Activated naive CD4-positive, alpha-beta T cell treated with anti-CD3 and anti-CD28 coated beads, Interleukin-2, amount 50 U/mL, for 72 hours (primary cell): ENCODE results near the gene ALCAM. TPM values are rescaled to one million over a fixed set of nuclear protein-coding genes. Genes with fewer than 3 reads are reported as not detected.

ENCODE experiments used
- ATAC-seq, 2 donors: fragments of 150-1000 bp; cut with Tn5 transposase; 2 replicates each; pipeline ENCODE4 v1.10.0; 2021; ENCODE audit warnings: mild to moderate bottlenecking in 2 of 2, moderate library complexity in 2 of 2
- DNase-seq, 2 donors: peaks; one replicate each; pipeline ENCODE4 v3.0.0; 2021 to 2022; ENCODE audit warnings: low spot score in 2 of 2
- H3K27ac Mint-ChIP-seq, 2 donors: one replicate each; pipeline ENCODE4 v1.8.0; 2022; ENCODE audit warnings: mild to moderate bottlenecking in 2 of 2, mixed read lengths in 2 of 2
- H3K36me3 Mint-ChIP-seq, 2 donors: one replicate each; pipeline ENCODE4 v1.8.0; 2022; ENCODE audit warnings: mixed read lengths in 2 of 2
- H3K9me3 Mint-ChIP-seq, 2 donors: one replicate each; pipeline ENCODE4 v1.8.0; 2022; ENCODE audit warnings: mixed read lengths in 2 of 2
- total RNA-seq, 2 donors: library from RNA; stranded (reverse); gene quantifications; one replicate each; pipeline ENCODE4 v1.2.3, GENCODE V29; 2022

The ALCAM gene
- total RNA-seq, 2 donors from 2014 or later: 17.4 to 18.8 TPM

DNA sequence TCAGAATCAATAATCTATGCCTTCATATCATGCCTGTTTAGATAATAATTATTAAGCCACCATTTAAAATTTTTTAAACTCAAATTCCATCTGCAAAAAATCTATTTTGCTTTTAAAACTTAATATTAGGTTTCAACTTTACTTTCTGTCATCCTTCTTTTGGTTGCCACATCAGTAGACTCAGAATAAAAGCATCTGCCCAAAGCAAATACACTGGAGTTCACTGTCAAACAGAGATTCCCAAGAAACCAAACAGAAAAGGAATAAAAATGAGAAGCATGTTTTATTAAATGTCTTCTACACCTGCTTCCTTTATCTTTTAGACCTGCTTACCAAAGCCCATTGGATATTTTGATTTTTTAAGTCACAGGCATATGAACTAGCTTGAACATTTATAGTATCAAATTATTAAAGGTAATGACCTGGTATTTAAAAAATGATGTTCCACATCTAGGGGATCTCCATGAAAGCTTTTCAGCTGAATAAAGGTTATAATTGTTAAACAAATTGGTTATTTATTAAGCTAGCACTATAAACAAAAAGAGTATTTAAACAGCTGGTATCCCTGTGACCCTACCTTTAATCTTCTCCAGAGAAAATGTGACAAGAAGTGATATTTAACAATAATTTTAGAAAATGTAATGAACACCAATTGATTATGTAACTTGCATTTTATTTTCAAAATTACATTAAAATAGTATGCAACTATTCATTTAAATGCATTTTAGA is 62.5 kb downstream of the ALCAM start:
- no peaks in the 10 kb centered on the region for H3K36me3 Mint-ChIP-seq
- no peak overlapping the region for H3K27ac Mint-ChIP-seq
- H3K9me3 Mint-ChIP-seq: no peaks in the 10 kb centered on the region
- DNase-seq (no peak), ATAC-seq (no peak)

GRCh38 chr3:105430455-105430854 is 63.7 kb downstream of the ALCAM start:
- Mint-ChIP-seq H3K9me3 (no peaks in the 10 kb centered on the region), H3K36me3 (no peaks in the 10 kb centered on the region), H3K27ac (no peak overlapping the region)
- ATAC-seq (no peak), DNase-seq (no peak)

DNA sequence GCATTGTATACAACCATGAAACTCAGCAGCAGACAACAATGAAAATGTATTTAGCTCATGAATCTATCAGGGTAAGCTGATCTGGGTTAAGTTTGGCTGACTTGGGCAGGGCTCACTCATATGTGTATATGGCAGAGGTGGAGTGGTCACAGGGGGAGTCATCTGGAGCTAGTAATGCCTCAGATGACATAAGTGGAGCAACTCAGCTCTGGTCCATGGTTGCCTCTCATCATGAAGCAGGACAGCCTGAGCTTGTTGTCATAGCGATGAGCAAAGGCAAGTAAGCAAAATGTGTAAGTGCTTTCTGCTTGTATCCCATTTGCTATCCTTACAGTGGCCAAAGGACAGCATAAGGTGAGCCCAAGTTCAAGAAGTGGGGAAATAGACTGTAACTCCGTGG is 64.5 kb downstream of the ALCAM start:
- no peaks in the 10 kb centered on the region for H3K9me3 Mint-ChIP-seq
- H3K36me3 Mint-ChIP-seq: no peaks in the 10 kb centered on the region
- DNase-seq: no peak
- ATAC-seq: no peak
- H3K27ac Mint-ChIP-seq: no peak overlapping the region

GRCh38 chr3:105435277-105435676 is 68.6 kb downstream of the ALCAM start:
- no peak overlapping the region for H3K27ac Mint-ChIP-seq

DNA sequence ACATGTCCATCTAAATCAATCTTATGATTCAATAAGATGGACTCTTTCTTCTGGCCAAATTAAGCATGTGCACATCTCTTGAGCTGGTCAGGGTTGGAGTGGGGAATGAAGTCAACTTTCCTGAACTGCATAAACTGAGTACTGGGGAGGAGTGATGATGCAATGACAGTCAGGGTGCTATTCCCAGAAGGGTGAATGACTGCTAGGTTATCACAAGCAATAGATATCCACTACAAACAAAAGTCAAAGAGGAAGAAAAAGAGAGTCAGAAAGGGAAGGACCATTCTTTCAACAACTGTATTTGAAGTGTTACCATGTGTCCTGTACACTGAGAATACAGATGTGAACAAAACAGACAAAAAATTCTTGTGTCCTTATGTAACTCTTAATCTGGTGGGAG is 70.0 kb downstream of the ALCAM start:
- ATAC-seq (no peak), DNase-seq (no peak)
- Mint-ChIP-seq H3K27ac (no peak overlapping the region), H3K9me3 (no peaks in the 10 kb centered on the region), H3K36me3 (no peaks in the 10 kb centered on the region)

More at GRCh38 chr3:105435277-105435676, 68.6 kb downstream of the ALCAM start:
- DNase-seq: no peak
- no peaks in the 10 kb centered on the region for H3K9me3 Mint-ChIP-seq
- ATAC-seq: no peak
- no peaks in the 10 kb centered on the region for H3K36me3 Mint-ChIP-seq

DNA sequence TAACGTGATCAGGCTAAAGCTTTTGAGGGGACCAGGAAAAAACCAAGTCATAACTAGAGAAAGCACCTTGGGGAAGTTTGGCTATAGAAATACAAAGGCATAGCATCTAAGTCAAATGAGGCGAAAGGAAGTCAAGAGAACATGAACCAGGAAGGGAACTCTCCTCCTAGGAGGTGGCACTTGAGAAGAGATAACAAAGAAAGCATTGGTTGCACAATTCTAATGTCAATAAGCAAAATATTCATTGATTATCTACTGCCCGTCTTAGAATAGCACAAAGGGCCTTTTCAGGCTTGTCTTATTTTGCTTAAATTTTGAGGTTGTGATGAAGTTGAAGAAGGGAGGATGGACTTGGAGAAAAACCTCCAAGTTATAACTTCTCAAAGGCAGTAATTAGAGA is 73.4 kb downstream of the ALCAM start:
- DNase-seq (no peak), ATAC-seq (no peak)
- H3K27ac Mint-ChIP-seq: peak overlapping the region in 1 of 2 donors; percentile 63
- H3K36me3 Mint-ChIP-seq: no peaks in the 10 kb centered on the region
- no peaks in the 10 kb centered on the region for H3K9me3 Mint-ChIP-seq

DNA sequence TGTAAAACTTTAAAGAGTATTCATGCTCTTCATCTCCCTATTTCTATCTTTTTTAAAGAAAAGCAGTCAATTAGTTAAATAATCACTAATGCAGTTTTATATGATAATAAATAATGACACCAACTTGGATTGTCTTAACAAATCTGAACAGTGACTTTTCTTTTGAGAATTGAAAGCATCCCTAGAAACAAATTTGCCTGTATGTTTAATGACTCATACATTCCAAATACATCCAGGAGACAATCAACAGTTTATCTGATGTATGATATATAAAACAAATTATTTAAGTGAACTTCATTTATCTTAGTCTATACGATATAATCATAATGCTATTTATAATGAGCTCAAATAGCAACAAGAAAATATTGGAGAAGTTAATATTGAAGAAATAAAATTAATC is 78.0 kb downstream of the ALCAM start:
- H3K36me3 Mint-ChIP-seq: no peaks in the 10 kb centered on the region
- no peak for DNase-seq
- H3K27ac Mint-ChIP-seq: no peak overlapping the region
- ATAC-seq: no peak
- H3K9me3 Mint-ChIP-seq: no peaks in the 10 kb centered on the region

DNA sequence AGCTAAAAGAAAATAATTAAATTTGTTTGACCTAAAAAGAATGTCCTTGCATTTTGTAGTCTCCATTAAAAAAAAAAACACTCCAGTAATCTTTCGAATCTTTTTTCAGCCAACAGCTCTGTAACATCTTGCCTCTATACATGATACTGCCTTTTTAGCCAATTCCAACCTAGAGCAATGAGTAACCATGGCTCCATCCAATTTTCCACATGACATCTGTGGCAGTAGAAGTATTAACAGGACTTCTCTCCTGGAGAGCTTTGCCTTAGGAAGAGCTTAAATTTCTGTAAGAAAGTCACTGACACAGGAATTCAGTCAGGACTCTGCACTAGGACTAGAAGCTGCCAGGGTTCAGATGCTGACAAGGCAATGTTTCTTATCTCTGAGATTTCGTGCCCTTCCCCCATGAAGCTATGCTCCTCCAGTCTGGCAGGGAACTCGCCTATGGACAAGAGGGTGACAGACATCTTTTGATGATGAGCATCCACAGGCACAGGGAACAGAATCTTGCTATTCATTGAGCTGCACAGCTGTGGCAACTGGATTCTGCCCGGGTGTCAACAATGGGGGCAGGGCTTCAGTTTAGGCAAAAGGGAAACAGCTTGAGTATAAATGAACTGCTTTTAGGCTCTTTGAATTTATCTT is 81.8 kb downstream of the ALCAM start:
- ATAC-seq: no peak
- Mint-ChIP-seq H3K9me3 (no peaks in the 10 kb centered on the region), H3K27ac (no peak overlapping the region), H3K36me3 (no peaks in the 10 kb centered on the region)
- no peak for DNase-seq

DNA sequence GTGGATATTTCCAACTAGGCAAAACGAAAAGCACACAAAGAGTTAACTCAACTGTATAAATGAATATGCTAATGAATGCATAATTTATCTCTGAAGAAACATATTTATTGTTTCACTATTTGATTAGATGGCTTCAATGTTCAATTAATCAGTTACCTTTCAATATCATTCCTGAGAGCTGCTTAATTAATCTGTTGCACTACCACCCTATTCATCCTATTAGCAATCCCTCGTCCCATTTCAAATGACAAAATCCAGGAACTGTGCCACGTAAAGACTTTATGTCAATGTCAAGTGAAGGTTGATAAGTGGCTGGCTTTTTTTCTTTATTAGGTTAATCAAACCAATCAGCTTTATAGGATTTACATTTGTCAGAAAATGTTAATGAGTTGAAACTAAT is 82.7 kb downstream of the ALCAM start:
- DNase-seq (no peak), ATAC-seq (no peak)
- no peaks in the 10 kb centered on the region for H3K9me3 Mint-ChIP-seq
- H3K27ac Mint-ChIP-seq: no peak overlapping the region
- no peaks in the 10 kb centered on the region for H3K36me3 Mint-ChIP-seq

DNA sequence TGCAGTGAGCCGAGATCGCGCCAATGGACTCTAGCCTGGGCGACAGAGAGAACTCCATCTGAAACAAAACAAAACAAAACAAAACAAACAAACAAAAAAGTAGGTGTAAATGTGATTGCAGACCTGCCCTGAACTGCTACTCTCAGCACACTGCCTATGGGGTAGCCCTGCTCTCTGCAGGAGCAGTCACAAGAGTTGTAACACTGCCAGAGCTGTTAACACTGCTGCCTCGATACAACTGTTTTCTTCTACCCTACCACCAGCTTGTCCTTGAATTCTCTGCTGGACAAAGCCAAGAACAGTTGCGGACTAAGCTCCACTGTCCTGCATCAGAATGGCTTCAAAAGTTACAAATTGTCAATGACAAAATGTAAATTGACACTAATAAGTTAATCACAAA is 89.3 kb downstream of the ALCAM start:
- Mint-ChIP-seq H3K27ac (no peak overlapping the region), H3K9me3 (no peaks in the 10 kb centered on the region), H3K36me3 (no peaks in the 10 kb centered on the region)
- DNase-seq: no peak
- no peak for ATAC-seq

- DNase-seq (no peak), ATAC-seq (no peak)
- Mint-ChIP-seq H3K27ac (no peak overlapping the region), H3K36me3 (no peaks in the 10 kb centered on the region), H3K9me3 (no peaks in the 10 kb centered on the region)
Measured at GRCh38 chr3:105458518-105459215, 92.0 kb downstream of the ALCAM start.

DNA sequence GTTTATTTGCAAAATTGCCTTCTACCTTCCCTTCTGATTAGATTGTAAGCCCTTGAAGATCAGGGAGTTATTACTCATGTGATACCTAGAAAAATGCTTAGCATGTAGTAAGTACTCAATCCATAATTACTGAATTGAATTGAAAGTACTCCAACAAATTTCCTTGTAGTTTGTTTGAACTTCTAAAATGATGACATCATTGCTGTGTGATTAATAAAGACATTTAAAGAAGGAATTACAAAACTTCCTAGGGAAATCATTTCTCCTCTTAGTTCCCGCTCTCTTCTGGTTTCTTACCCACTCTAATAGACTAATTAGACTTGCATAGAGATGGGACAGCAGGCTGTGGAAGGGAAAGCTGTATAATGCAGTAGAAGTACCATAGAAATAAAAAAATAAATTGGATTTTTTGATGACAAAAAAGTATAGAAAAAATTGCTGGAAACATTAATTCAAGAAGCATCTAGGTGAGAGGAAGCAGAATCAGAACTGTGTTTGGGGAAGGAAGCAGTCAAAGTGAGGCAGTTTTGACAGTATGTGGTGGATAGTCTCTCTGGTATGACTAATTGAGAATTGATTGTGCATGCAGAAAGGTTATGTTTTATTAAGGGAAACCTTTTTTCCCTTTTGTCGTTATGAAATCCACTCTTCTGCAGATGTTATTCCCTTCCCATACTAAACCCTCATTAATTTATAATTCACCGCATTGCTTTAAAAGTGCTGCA is 93.0 kb downstream of the ALCAM start:
- Mint-ChIP-seq H3K9me3 (no peaks in the 10 kb centered on the region), H3K36me3 (no peaks in the 10 kb centered on the region), H3K27ac (no peak overlapping the region)
- DNase-seq (no peak), ATAC-seq (no peak)

GRCh38 chr3:105463620-105464019 is 96.9 kb downstream of the ALCAM start:
- Mint-ChIP-seq H3K27ac (no peak overlapping the region), H3K9me3 (no peaks in the 10 kb centered on the region), H3K36me3 (no peaks in the 10 kb centered on the region)
- ATAC-seq: no peak
- no peak for DNase-seq

DNA sequence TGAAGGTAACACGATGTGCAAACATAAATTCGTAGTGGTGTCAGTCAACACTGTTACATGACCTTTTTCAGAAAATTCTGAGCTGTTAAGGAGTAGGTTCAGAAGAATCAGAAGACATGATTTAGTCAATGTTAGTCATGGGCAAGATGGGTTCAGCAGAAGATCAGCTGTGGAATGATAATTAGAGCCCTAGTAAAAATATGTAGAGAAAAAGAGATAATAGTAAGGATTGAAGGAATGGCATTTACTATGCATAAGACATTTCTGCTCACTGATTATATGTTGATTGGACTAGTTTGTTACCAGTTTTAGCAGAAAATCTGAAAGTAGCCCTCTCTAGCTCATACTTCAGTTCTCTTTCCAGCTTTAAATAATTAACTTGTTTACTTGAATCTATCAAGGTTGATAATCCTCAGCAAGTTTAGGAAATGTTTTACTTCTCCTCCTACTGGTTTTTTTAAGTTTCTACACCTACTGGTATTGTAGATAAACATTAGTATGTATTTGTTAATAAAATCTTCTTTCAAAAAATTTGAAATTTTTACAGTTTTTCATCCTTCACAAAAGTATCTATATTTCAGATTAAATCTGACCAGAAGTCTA is 98.6 kb downstream of the ALCAM start:
- DNase-seq (no peak), ATAC-seq (no peak)
- no peak overlapping the region for H3K27ac Mint-ChIP-seq
- no peaks in the 10 kb centered on the region for H3K9me3 Mint-ChIP-seq
- no peaks in the 10 kb centered on the region for H3K36me3 Mint-ChIP-seq

DNA sequence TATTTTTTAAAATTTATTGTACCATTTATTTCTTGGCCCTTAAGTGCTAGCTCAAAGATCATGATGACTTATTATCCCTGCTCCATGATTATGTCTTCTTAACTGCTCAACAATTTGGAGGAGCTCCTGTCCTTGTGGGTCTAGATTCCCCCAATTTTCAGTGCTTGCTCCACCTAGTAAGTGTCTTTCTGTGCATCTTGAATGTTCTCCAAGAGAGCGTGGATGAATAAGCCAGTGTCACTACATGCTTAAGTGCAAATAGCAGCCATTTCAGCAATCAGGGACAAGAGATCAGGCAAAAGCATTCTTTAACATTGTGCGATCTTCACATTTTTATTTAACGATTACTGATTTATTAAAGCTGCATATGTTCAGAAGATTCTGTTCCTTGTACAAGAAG is 99.4 kb downstream of the ALCAM start:
- ATAC-seq (no peak), DNase-seq (no peak)
- H3K27ac Mint-ChIP-seq: no peak overlapping the region
- no peaks in the 10 kb centered on the region for H3K9me3 Mint-ChIP-seq
- H3K36me3 Mint-ChIP-seq: no peaks in the 10 kb centered on the region

DNA sequence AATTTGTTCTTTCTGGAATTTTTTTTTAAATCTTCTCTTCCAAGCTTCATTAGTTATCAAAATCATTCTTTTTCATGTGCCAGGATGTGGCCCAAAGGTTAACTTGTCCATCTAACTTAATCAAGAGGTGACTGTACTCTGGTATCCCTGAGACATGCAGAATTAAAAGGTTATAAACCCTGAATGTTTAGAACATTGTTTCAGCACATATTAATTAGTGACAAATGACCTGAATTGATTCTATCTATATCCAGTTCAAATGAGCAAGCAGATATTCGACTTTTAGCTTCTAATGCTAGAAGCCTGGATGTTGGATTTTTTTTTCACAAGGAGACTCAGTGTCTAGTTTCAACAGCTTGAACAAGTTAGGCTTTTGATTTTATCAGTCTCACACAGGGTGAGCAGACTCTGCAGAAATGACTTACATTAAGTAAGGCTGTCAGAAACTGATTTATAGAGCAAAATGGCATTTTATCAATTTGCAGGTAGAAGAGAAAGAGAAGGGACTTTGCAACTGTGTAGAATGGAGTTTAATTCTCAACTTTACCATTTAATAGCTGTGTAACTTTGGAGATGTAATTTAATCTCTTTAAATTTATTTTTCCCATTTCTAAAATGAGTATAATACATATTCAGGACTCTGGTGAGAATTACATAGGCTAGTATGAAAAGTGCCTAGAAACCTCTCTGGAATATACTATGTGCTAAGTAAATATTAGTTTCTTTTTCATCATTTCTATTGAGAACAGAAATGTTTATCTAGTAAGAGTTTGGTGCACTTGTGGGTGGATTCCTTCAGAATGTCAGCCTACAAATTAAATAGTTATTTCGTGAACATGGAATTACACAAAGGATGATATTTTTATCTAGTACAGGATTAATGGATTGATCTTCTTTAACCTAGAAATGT is 100.0 kb downstream of the ALCAM start:
- ATAC-seq (no peak), DNase-seq (no peak)
- Mint-ChIP-seq H3K36me3 (no peaks in the 10 kb centered on the region), H3K27ac (no peak overlapping the region), H3K9me3 (no peaks in the 10 kb centered on the region)
